Measurements from ENCODE around the gene CABP4. TPM values are rescaled to one million over a fixed set of nuclear protein-coding genes. Genes with fewer than 3 reads are reported as not detected.
A peak's percentile ranks its signal among the peaks of the same experiment; 100 is the strongest.

Gene CABP4
- total RNA-seq, 4 donors from 2014 or later, result 0.13 to 2.4 (median 0.77) TPM

GRCh38 chr11:67436459-67437081 is 18.6 kb upstream of the CABP4 start:
- ATAC-seq, result no peak
- peaks cover 0 to 93% of the 10 kb centered on the region in 2 donors for H3K36me3 ChIP-seq
- WGBS, 2 donors (ENCODE audit: low coverage in 1 of 2), result 20 to 32% methylated on average over 1 to 5 of the region's 6 CpGs
- H3K9me3 ChIP-seq, result no peaks in the 10 kb centered on the region
- no peak for TF ChIP-seq EP300 (IDR thresholded peaks at IDR 0.05)
- TF ChIP-seq POLR2AphosphoS5 (IDR thresholded peaks at IDR 0.05), result peak; percentile 16
- TF ChIP-seq POLR2A (IDR thresholded peaks at IDR 0.05), result no peak
- no peaks in the 10 kb centered on the region for H3K27me3 ChIP-seq
- peak overlapping the region in 1 of 2 donors; percentile 27 for H3K4me3 ChIP-seq
- peak overlapping the region in 3 of 4 donors; percentile 31 to 65 (median 45) for H3K27ac ChIP-seq
- H3K4me1 ChIP-seq, result peaks cover 0 to 60% (median 5%) of the 10 kb centered on the region in 3 donors

DNA sequence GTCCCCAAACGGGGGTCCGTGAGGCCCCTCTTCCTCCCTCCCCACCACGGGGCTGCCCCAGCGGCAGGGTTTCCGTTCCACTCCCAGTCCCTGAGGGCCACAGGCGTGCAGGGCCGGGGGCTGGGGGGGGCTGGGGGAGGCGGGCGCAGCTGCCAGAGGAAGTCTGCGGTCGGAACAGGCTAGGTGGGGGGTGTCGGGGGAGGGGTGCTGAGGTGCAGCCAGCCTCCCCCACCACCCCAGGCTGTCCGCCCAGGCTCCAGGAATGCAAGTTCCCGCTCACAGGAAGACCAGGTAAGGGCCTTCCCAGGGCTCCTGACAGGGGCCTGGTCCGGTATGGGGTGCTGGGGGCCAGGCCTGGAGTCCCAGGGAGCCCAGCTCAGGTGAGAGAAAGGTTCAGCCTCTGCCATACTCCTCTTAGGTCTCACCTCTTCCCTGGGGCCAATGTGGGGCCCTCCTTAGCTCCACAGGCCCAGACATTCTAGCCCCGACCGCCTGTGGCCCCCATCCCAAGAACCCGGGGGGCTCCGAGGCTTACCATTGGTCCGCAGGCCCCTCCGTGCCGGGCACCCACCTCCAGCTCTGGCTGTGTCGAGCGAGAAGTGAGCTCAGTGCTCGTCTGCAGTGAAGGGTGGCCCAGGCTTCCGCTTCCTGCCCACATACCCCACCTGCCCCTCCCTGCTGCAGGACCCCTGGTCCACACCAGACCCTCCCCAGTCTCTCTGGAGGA is 17.9 kb upstream of the CABP4 start, which contains the start of gene PTPRCAP:
PTPRCAP (minus strand) TSS at position 601 of the 727 bp plus-strand sequence; CDS start at position 538, 63 bp downstream.
- peak within 1 kb of the TSS in 3 of 4 donors; percentile 31 to 66 (median 60) for H3K27ac ChIP-seq
- ATAC-seq, result no peak
- H3K9me3 ChIP-seq, result no peaks in the 10 kb centered on the region
- H3K36me3 ChIP-seq, result peaks cover 0 to 93% of the 10 kb centered on the region in 2 donors
- no peaks in the 10 kb centered on the region for H3K27me3 ChIP-seq
- TF ChIP-seq POLR2A (IDR thresholded peaks at IDR 0.05) (peak in 1 of 2 donors; percentile 6), POLR2AphosphoS5 (IDR thresholded peaks at IDR 0.05) (no peak)
- WGBS, 2 donors (ENCODE audit: low coverage in 1 of 2), result no CpG with 5 or more reads among the region's 26 CpGs
- peak within 1 kb of the TSS in 1 of 2 donors; percentile 27 for H3K4me3 ChIP-seq
- H3K4me1 ChIP-seq, result peaks cover 0 to 64% (median 5%) of the 10 kb centered on the region in 3 donors

DNA sequence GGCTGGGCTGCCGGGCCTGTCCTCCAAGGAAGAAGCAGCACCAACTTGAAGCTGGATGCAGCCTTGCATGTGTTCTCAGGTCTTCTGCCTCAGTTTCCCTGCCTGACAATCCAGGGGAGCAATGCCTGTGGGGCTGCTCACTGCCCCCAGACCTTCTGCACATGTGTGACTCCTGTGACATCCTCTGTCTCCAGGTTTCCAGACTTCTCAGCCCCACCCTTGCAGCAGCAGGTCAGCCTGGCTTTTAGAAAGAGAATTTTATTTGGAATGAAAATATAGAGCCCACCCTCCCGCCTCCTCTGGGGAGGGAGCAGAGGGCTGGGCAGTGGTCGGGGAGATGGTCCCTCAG is 17.4 kb upstream of the CABP4 start:
- Histone ChIP-seq H3K4me3 (peak overlapping the region in 1 of 2 donors; percentile 27), H3K9me3 (no peaks in the 10 kb centered on the region), H3K27me3 (no peaks in the 10 kb centered on the region), H3K4me1 (peaks cover 0 to 70% (median 9%) of the 10 kb centered on the region in 3 donors), H3K36me3 (peaks cover 0 to 90% of the 10 kb centered on the region in 2 donors), H3K27ac (peak overlapping the region in 1 of 4 donors; percentile 31)
- TF ChIP-seq CTCF (IDR thresholded peaks at IDR 0.05) (no peak), POLR2A (IDR thresholded peaks at IDR 0.05) (peak in 1 of 2 donors; percentile 3), POLR2AphosphoS5 (IDR thresholded peaks at IDR 0.05) (no peak)
- no peak for ATAC-seq
- WGBS, 2 donors (ENCODE audit: low coverage in 1 of 2), result no CpG with 5 or more reads among the region's 3 CpGs

DNA sequence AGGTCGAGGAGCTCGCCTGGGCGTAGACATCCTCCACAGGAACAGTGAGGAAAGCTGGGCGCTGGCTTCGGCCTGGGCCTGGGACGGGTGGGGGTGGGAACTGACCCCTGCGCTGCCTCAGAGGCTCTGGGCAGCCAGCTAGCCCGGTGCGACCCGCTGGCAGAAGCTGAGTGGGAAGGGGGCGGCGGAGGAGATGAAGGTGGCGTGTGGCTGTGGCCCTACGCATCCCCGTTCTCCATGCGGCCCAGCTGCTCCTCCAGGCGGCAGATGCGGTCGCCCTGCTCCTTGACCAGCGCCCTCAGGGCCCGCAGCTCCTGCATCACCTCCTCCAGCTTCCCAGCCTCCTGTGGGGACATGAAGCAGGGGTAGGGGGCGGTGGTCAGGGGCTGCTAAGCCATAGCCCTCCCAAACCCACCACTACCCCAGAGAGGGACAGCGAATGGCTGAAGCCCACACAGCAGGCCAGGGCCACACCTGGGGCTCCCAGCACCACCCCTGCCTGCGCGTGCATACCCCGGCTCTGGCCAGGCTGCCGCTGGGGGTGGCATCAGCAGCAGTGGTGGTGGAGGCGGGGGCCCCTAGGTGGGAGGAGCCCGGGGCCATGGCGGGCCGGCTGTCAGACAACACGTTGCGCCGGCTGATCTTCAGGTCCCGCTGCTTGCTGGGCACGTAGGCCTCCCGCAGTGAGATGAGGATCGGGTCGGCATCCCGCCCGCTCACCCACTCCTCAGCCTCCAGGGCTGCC is 16.8 kb upstream of the CABP4 start:
- Histone ChIP-seq H3K36me3 (peaks cover 0 to 85% of the 10 kb centered on the region in 2 donors), H3K9me3 (no peaks in the 10 kb centered on the region), H3K4me1 (peaks cover 0 to 72% (median 9%) of the 10 kb centered on the region in 3 donors), H3K27ac (peak overlapping the region in 3 of 4 donors; percentile 50 to 66 (median 60)), H3K27me3 (no peaks in the 10 kb centered on the region), H3K4me3 (peak overlapping the region in 1 of 2 donors; percentile 27)
- WGBS, 2 donors (ENCODE audit: low coverage in 1 of 2), result no CpG with 5 or more reads among the region's 41 CpGs
- no peak for ATAC-seq
- TF ChIP-seq POLR2AphosphoS5 (IDR thresholded peaks at IDR 0.05) (no peak), POLR2A (IDR thresholded peaks at IDR 0.05) (no peak), EP300 (IDR thresholded peaks at IDR 0.05) (no peak), CTCF (IDR thresholded peaks at IDR 0.05) (no peak)

DNA sequence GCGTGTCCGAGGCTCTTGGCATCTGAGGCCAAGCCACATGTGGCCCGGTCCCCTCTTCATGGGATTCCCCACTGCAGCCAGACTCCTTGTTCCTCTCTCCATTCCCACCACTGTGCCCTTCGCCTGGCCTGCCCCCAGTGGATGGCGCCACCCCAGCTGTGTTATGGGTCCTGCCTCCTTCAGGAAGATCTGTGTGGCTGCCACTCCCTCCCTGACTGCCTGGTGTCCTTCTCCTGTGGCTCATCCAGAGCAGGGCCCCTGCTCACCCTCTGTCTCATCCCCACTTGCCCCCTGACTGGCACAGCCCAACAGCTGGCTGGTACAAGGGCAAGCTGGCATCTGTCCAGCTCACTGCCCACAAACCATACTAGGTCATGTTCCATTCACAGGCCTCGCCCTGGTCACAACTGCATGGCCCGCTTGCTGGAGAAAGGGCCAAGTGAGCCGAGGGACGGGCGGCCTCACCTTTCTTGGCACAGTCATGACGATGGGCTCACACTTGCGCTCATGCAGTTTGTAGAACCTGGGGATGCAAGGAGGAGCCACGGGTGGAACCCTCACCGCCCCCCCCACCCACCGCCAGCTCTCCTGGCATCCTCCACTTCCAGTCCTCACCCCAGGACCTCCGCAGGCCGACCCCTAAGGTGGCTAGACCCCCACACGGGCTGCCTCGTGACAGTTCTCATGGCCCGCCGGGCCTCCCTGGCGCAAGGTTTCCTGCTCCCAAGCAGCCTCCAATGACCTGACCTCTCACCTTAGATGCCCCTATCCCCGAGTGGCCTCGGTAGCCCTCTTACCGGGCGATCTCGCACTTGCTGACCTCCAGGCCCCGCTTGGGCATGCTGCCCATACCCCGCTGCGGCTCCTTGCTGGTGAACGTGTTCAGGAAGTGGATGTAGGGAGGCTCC is 15.6 kb upstream of the CABP4 start:
- Histone ChIP-seq H3K4me3 (no peak overlapping the region), H3K36me3 (peaks cover 0 to 72% of the 10 kb centered on the region in 2 donors), H3K27ac (peak overlapping the region in 3 of 4 donors; percentile 50 to 66 (median 60)), H3K27me3 (no peaks in the 10 kb centered on the region), H3K4me1 (peaks cover 0 to 79% (median 15%) of the 10 kb centered on the region in 3 donors), H3K9me3 (no peaks in the 10 kb centered on the region)
- TF ChIP-seq CTCF (IDR thresholded peaks at IDR 0.05), result no peak
- no peak for TF ChIP-seq EP300 (IDR thresholded peaks at IDR 0.05)
- TF ChIP-seq POLR2AphosphoS5 (IDR thresholded peaks at IDR 0.05), result peak; percentile 41
- no peak for ATAC-seq
- 60% methylated on average over 2 of the region's 31 CpGs; no CpG with 5 or more reads in 1 of the 2 donors for WGBS, 2 donors (ENCODE audit: low coverage in 1 of 2)
